ENCODE data around the gene AGAP1. TPM values are rescaled to one million over a fixed set of nuclear protein-coding genes. Genes with fewer than 3 reads are reported as not detected.

AGAP1 gene
- total RNA-seq, 1 donor from 2014 or later: 33.4 TPM

- Histone ChIP-seq H3K36me3 (no peaks in the 10 kb centered on the region), H3K27ac (no peak overlapping the region)
These were observed 11.4 kb downstream of the AGAP1 start for GRCh38 chr2:235505181-235505741.

GRCh38 chr2:235506291-235506996, 12.6 kb downstream of the AGAP1 start:
- no peaks in the 10 kb centered on the region for H3K27me3 ChIP-seq
- intact Hi-C loops (cut with DNase I): no loop called here
- no peak overlapping the region for H3K4me3 ChIP-seq
- no peak overlapping the region for H3K27ac ChIP-seq
- ATAC-seq: no peak
- DNase-seq: no peak
- no peaks in the 10 kb centered on the region for H3K36me3 ChIP-seq
- H3K9me3 ChIP-seq: no peaks in the 10 kb centered on the region
- TF ChIP-seq CTCF (IDR thresholded peaks at IDR 0.05): no peak
- peaks cover 39% of the 10 kb centered on the region for H3K4me1 ChIP-seq

More at GRCh38 chr2:235505181-235505741, 11.4 kb downstream of the AGAP1 start:
- no peak for TF ChIP-seq CTCF (IDR thresholded peaks at IDR 0.05)
- intact Hi-C loops (cut with DNase I): no loop called here
- Histone ChIP-seq H3K4me3 (no peak overlapping the region), H3K9me3 (no peaks in the 10 kb centered on the region), H3K4me1 (peaks cover 35% of the 10 kb centered on the region), H3K27me3 (no peaks in the 10 kb centered on the region)
- ATAC-seq (peak; percentile 52), DNase-seq (no peak)

GRCh38 chr2:235506997-235507615, 13.3 kb downstream of the AGAP1 start:
- ATAC-seq: no peak
- no peak for TF ChIP-seq CTCF (IDR thresholded peaks at IDR 0.05)
- H3K9me3 ChIP-seq: no peaks in the 10 kb centered on the region
- H3K4me1 ChIP-seq: peaks cover 35% of the 10 kb centered on the region
- no peak overlapping the region for H3K27ac ChIP-seq
- no peak for DNase-seq
- H3K36me3 ChIP-seq: no peaks in the 10 kb centered on the region
- no peaks in the 10 kb centered on the region for H3K27me3 ChIP-seq
- intact Hi-C loops (cut with DNase I): no loop called here
- no peak overlapping the region for H3K4me3 ChIP-seq

- H3K27me3 ChIP-seq: no peaks in the 10 kb centered on the region
- H3K4me1 ChIP-seq: peaks cover 30% of the 10 kb centered on the region
- ATAC-seq (no peak), DNase-seq (no peak)
- no peak for TF ChIP-seq CTCF (IDR thresholded peaks at IDR 0.05)
- H3K4me3 ChIP-seq: no peak overlapping the region
- no peak overlapping the region for H3K27ac ChIP-seq
- no peaks in the 10 kb centered on the region for H3K9me3 ChIP-seq
- no peaks in the 10 kb centered on the region for H3K36me3 ChIP-seq
- intact Hi-C loops (cut with DNase I): no loop called here
These were observed 14.1 kb downstream of the AGAP1 start for GRCh38 chr2:235507928-235508327.

- DNase-seq (no peak), ATAC-seq (no peak)
- Histone ChIP-seq H3K9me3 (no peaks in the 10 kb centered on the region), H3K36me3 (no peaks in the 10 kb centered on the region), H3K27ac (no peak overlapping the region), H3K4me1 (peaks cover 27% of the 10 kb centered on the region), H3K27me3 (no peaks in the 10 kb centered on the region), H3K4me3 (no peak overlapping the region)
- no peak for TF ChIP-seq CTCF (IDR thresholded peaks at IDR 0.05)
- intact Hi-C loops (cut with DNase I): no loop called here
These were observed 14.7 kb downstream of the AGAP1 start for GRCh38 chr2:235508371-235509160.
